Spinal cord (tissue), 10 donors: ENCODE measurements around the gene LSM14B. TPM values are rescaled to one million over a fixed set of nuclear protein-coding genes. Genes with fewer than 3 reads are reported as not detected.

Experiments used
- DNase-seq, 6 donors: peaks; one replicate each; pipeline versions ENCODE4 v3.0.0 to v3.0.0-alpha.2; 2013 to 2015; ENCODE audit warnings: low spot score in 6 of 6, low read depth in 4 of 6
- H3K27ac ChIP-seq: one replicate; pipeline ENCODE4 v1.5.1; 2013; ENCODE audit warnings: low read depth, low read length, control low read depth
- H3K27me3 ChIP-seq: one replicate; pipeline ENCODE4 v1.6.1; 2013; ENCODE audit warnings: low read length; ENCODE audit not compliant: control insufficient read depth, insufficient read depth
- H3K36me3 ChIP-seq: one replicate; pipeline ENCODE4 v1.6.1; 2013; ENCODE audit warnings: low read length; ENCODE audit not compliant: control insufficient read depth, insufficient read depth
- H3K4me1 ChIP-seq: one replicate; pipeline ENCODE4 v1.6.1; 2013; ENCODE audit warnings: low read length; ENCODE audit not compliant: control insufficient read depth, insufficient read depth
- H3K4me3 ChIP-seq: one replicate; pipeline ENCODE4 v1.5.1; 2013; ENCODE audit warnings: low read depth, low read length, control low read depth
- H3K9me3 ChIP-seq: one replicate; pipeline ENCODE4 v1.6.1; 2013; ENCODE audit warnings: low read length; ENCODE audit not compliant: control insufficient read depth, insufficient read depth
- WGBS: methylation state at CpG from one replicate; pipeline ENCODE4 v1.1.5; 2013; ENCODE audit warnings: missing lambda C conversion rate; ENCODE audit not compliant: insufficient coverage; 5-methylcytosine and 5-hydroxymethylcytosine counted together
- polyA plus RNA-seq, 2 donors: library from polyadenylated mRNA; unstranded; fragments of 120-200 nt; gene quantifications; one replicate each; pipeline ENCODE4 v1.2.1, GENCODE V29; 2013; ENCODE audit not compliant: insufficient read length in 2 of 2
- total RNA-seq, 2 donors: library from RNA; depleted of rRNA in 1 of 2; stranded (reverse); fragments of 120-200 nt in 1 of 2; fragments of >200 nt in 1 of 2; gene quantifications; one replicate each; pipeline versions ENCODE4 v1.2.3 to v1.2.4, GENCODE V29; 2013 to 2014
- donor health status: healthy.

The LSM14B gene
- total and polyA plus RNA-seq, 4 donors, result 37.5 to 94.2 (median 72.1) TPM

- no peak overlapping the region for H3K27ac ChIP-seq
Observed at GRCh38 chr20:62137092-62137384, 14.8 kb downstream of the LSM14B start.

GRCh38 chr20:62137478-62138203 lies 15.4 kb downstream of the LSM14B start:
- Histone ChIP-seq H3K9me3 (no peaks in the 10 kb centered on the region), H3K27me3 (no peaks in the 10 kb centered on the region), H3K27ac (no peak overlapping the region), H3K4me3 (no peak overlapping the region), H3K36me3 (peaks cover 82% of the 10 kb centered on the region), H3K4me1 (peaks cover 15% of the 10 kb centered on the region)
- WGBS, result 88% methylated on average over 8 of the region's 8 CpGs
- no peak for DNase-seq

More at GRCh38 chr20:62137092-62137384, 14.8 kb downstream of the LSM14B start:
- Histone ChIP-seq H3K27me3 (no peaks in the 10 kb centered on the region), H3K36me3 (peaks cover 88% of the 10 kb centered on the region), H3K9me3 (no peaks in the 10 kb centered on the region), H3K4me1 (peaks cover 13% of the 10 kb centered on the region), H3K4me3 (no peak overlapping the region)
- 83% methylated on average over 4 of the region's 6 CpGs for WGBS
- DNase-seq, result no peak

- no peak for DNase-seq
- H3K36me3 ChIP-seq, result peaks cover 77% of the 10 kb centered on the region
- 85% methylated on average over 11 of the region's 11 CpGs for WGBS
- no peak overlapping the region for H3K4me3 ChIP-seq
- H3K27ac ChIP-seq, result no peak overlapping the region
- no peaks in the 10 kb centered on the region for H3K27me3 ChIP-seq
- H3K9me3 ChIP-seq, result no peaks in the 10 kb centered on the region
- H3K4me1 ChIP-seq, result peaks cover 15% of the 10 kb centered on the region
Observed at GRCh38 chr20:62138204-62138543, 15.9 kb downstream of the LSM14B start.

GRCh38 chr20:62138912-62139311 lies 16.6 kb downstream of the LSM14B start:
- Histone ChIP-seq H3K27ac (no peak overlapping the region), H3K4me3 (no peak overlapping the region), H3K36me3 (peaks cover 69% of the 10 kb centered on the region), H3K27me3 (no peaks in the 10 kb centered on the region), H3K4me1 (peaks cover 15% of the 10 kb centered on the region), H3K9me3 (no peaks in the 10 kb centered on the region)
- 96% methylated on average over 10 of the region's 10 CpGs for WGBS
- DNase-seq, result no peak

GRCh38 chr20:62139636-62140035 lies 17.4 kb downstream of the LSM14B start:
- Histone ChIP-seq H3K27ac (no peak overlapping the region), H3K36me3 (peaks cover 63% of the 10 kb centered on the region), H3K9me3 (no peaks in the 10 kb centered on the region), H3K4me3 (no peak overlapping the region), H3K27me3 (no peaks in the 10 kb centered on the region), H3K4me1 (peaks cover 18% of the 10 kb centered on the region)
- DNase-seq, result no peak
- WGBS, result 92% methylated on average over 11 of the region's 13 CpGs

- no peak overlapping the region for H3K4me3 ChIP-seq
- H3K4me1 ChIP-seq, result peaks cover 28% of the 10 kb centered on the region
- no peaks in the 10 kb centered on the region for H3K9me3 ChIP-seq
- 90% methylated on average over 4 of the region's 7 CpGs for WGBS
- H3K27me3 ChIP-seq, result no peaks in the 10 kb centered on the region
- no peak overlapping the region for H3K27ac ChIP-seq
- peaks cover 51% of the 10 kb centered on the region for H3K36me3 ChIP-seq
- no peak for DNase-seq
Observed at GRCh38 chr20:62141043-62141396, 18.7 kb downstream of the LSM14B start.

GRCh38 chr20:62141397-62142251 lies 19.3 kb downstream of the LSM14B start:
- Histone ChIP-seq H3K4me1 (peaks cover 28% of the 10 kb centered on the region), H3K36me3 (peaks cover 46% of the 10 kb centered on the region), H3K4me3 (peak overlapping the region; percentile 52), H3K9me3 (no peaks in the 10 kb centered on the region), H3K27ac (peak overlapping the region; percentile 52), H3K27me3 (no peaks in the 10 kb centered on the region)
- peak in 2 of 6 donors; percentile 20 to 27 for DNase-seq
- 13% methylated on average over 5 of the region's 14 CpGs for WGBS

GRCh38 chr20:62142252-62143080 lies 20.2 kb downstream of the LSM14B start:
- Histone ChIP-seq H3K27me3 (no peaks in the 10 kb centered on the region), H3K4me1 (peaks cover 33% of the 10 kb centered on the region), H3K36me3 (peaks cover 44% of the 10 kb centered on the region), H3K4me3 (peak overlapping the region; percentile 52), H3K27ac (peak overlapping the region; percentile 69), H3K9me3 (no peaks in the 10 kb centered on the region)
- peak in 2 of 6 donors; percentile 7 to 21 for DNase-seq
- under 1% methylated on average over 68 of the region's 71 CpGs for WGBS

- peak within 1 kb of the TSS; percentile 65 for H3K4me3 ChIP-seq
- H3K27me3 ChIP-seq, result no peaks in the 10 kb centered on the region
- H3K27ac ChIP-seq, result peak within 1 kb of the TSS; percentile 84
- peaks cover 39% of the 10 kb centered on the region for H3K36me3 ChIP-seq
- no peaks in the 10 kb centered on the region for H3K9me3 ChIP-seq
- DNase-seq, result peak; percentile 64 to 97 (median 82)
- peaks cover 36% of the 10 kb centered on the region for H3K4me1 ChIP-seq
- WGBS, result under 1% methylated on average over 143 of the region's 148 CpGs
Observed at GRCh38 chr20:62143081-62143956, 21.0 kb downstream of the LSM14B start, which contains the start of the genes PSMA7 and SS18L1. TSS of gene PSMA7 (minus strand) at chr20:62143394. CDS start at chr20:62143303, 91 bp downstream. TSS of gene SS18L1 (plus strand) at chr20:62143769. CDS start at chr20:62143821, 52 bp downstream.
